ENCODE results near the gene PRR19.
A peak's percentile ranks its signal among the peaks of the same experiment; 100 is the strongest.

Gene PRR19

DNA sequence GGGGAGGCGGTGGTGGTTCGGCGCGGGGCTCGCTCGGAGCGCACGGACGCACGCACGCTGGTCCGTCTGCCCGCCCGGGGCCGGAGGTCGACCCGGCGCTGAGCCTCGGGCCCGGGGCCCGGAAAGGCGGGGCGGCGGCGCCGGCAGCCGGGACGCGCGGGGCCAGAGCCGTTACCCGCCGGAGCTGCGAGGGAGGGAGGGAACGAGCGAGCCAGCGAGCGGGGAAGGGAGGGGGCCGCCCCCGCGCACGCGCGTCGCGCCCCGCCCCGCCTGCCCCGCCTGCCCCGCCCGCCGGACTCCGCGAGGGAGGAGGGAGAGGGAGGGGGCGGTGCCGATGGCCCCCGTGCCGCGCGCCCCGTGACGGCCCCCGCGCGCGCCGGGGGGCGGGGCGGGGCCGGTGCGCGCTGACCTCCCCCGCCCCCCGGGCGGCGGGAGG, 17.8 kb upstream of the PRR19 start:
- peak; percentile 85 to 96 (median 90) for DNase-seq

DNA sequence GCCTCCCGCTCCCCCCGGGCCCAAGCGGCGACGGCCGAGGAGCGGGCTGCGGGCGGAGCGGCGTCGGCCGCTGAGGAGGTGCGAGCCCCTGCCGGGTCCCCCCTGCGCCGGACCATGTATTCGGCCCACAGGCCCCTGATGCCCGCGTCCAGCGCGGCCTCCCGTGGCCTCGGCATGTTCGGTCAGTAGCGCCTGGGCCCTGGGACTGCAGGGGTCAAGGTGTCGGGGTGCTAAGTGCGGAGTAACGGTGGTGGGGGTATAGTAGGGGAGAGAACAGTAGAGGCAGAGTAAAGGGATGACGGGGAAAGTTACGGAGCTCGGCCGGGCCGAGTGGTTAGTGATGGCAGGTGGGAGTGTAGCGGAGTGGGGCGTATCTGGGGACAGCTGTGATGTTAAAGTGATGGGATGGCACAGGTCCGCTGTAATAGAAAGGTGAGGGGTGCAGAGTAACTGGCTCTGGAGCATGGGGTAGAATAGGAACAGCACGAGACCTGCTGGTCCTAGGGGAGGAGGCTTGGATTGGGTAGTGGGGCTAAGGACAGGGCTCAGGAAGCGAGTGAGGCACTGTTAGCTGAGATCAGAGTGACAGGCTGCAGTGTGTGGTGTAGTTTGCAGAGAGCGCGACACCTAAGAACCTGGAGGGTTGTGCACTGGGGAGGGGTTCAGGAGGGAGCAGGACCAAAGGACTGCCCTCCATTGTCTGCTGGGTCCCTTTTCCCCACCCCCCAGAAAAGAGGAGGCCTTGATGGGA, 17.2 kb upstream of the PRR19 start:
- DNase-seq: no peak

DNA sequence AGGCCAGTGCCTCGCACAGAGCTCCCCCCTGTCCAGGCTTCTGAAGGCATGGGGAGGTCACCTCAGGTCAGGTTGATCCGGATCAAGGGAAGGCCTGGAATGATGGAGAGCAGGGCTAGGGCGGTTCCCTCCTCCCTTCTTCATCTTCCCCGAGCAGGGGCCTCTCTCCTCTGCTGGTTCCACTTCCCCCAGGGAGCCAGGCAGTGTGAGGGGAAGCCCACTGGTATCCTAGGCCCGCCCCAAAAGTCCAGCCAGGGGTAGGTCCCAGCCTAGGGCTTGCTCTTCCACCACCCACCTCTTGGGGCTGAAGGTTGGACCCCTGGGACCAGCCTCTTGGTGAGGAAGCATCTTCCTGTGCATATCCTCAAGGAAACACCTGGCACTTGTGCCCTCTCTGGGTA, 16.4 kb upstream of the PRR19 start:
- peak in 3 of 4 experiments; percentile 42 to 54 (median 51) for DNase-seq

DNA sequence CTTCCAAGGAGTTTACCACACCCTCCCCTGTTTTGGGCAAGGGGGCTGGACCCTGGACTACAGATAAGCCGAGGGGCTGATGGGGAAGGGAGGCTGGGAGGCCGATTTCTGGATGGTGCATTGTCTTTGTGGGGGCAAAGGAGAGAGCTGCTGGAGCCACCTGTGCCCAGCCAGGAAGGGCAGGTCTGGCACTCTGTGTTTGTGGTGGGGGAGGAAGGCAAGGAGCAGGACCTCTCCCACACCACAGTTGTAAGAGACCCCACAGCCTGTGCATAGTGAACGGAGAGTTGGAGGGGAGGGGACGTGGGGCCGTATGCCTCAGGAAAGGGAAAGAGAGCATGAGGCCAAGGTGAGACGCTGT, 16.0 kb upstream of the PRR19 start:
- DNase-seq: no peak

DNA sequence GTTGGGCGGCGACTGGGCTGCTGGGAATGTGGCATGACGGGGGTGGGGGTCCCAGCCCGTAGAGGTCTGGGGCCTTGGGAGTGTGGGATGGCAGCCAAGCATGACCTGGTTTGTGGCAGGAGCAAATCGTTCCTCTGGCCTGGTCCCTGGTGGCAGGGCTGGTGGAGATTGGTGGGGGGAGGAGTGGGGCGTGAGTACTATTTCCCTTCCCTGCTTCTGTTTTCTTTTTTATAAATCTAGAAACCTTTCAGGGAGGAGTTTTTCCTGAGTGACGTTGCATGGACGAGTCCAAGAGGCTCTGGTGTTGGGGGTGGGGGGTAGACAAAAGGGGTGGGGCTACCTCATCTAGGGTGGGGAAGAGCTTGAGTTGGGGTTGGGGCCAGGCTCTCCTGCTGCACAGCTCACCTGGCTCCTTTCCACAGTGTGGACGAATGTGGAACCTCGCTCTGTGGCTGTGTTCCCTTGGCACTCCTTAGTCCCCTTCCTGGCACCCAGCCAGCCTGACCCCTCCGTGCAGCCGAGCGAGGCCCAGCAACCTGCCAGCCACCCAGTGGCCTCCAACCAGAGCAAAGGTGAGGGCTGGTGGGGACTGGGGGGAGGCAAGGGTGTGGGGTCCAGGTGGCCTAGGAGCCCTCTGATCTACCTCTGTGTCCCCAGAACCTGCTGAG, 15.4 kb upstream of the PRR19 start:
- DNase-seq: peak in 2 of 4 experiments; percentile 35 to 48

DNA sequence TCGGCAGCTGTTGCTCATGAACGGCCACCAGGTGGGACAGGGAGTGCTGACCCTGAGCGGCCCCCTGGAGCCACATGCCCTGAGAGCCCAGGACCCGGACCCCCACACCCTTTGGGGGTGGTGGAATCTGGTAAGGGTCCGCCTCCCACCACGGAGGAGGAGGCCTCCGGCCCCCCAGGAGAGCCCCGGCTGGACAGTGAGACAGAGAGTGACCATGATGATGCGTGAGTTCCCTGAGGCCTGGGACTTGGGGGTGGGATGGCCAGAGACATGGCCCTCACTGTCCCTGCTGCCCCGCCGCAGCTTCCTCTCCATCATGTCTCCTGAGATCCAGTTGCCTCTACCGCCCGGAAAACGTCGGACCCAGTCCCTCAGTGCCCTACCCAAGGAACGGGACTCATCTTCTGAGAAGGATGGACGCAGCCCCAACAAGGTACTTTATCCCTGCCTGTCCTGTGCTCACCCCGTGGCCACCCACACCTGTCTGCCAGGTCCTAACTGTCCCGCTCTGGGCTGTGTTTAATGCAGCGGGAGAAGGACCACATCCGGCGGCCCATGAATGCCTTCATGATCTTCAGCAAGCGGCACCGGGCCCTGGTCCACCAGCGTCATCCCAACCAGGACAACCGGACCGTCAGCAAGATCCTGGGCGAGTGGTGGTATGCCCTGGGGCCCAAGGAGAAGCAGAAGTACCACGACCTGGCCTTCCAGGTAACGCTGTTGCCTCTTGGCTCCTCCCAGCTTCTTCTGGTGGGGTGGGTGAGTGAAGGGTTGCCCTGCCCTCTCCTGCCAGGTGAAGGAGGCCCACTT, 14.7 kb upstream of the PRR19 start:
- no peak for DNase-seq

DNA sequence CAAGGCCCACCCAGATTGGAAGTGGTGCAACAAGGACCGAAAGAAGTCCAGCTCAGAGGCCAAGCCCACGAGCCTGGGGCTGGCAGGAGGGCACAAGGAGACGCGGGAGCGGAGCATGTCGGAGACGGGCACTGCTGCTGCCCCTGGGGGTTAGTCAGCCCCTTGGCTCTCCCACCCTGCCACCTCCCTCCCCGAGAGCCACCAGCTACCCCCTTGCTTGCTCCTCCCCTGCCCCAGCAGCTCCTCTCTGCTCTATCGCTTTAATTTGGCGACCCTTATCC, 14.2 kb upstream of the PRR19 start:
- no peak for DNase-seq

DNA sequence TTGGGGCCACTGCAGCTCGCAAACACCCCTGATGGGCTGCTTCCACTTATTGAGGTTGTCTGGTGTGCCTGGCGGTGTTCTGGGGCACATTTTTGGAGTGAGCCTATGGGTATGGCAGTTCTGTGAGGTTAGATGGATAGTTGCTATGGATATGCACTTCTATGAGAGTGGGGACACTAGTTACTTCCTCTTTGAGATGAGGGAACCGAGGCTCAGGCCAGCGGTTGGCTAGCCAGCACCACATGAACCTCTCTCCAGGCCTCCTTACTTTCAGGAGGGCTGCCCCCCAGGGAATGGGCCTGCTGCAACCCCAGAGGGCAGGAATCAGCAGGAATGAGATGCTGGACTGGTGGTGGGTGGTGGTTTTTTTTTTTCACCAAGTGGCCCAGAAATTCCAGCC, 13.5 kb upstream of the PRR19 start:
- DNase-seq: peak; percentile 31 to 61 (median 50)

DNA sequence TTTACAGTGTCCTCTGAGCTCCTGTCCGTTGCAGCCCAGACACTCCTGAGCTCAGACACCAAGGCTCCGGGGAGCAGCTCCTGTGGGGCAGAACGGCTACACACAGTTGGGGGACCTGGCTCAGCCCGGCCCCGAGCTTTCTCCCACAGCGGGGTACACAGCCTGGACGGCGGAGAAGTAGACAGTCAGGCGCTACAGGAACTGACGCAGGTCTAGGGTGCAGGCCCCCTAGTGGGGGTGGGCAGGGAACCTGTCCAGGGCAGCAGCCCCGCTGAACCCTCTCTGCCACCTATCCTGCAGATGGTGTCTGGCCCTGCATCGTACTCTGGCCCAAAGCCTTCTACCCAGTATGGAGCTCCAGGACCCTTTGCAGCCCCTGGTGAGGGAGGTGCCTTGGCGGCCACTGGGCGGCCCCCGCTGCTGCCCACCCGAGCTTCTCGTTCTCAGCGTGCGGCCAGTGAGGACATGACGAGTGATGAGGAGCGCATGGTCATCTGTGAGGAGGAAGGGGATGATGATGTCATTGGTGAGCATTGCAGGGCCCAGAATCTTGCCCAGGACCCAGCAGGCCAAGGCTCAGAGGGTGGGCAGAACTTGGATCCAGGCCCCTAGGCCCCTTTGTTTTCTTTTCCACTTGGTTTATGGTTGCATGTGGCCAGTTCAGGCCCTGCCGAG, 12.9 kb upstream of the PRR19 start:
- no peak for DNase-seq

DNA sequence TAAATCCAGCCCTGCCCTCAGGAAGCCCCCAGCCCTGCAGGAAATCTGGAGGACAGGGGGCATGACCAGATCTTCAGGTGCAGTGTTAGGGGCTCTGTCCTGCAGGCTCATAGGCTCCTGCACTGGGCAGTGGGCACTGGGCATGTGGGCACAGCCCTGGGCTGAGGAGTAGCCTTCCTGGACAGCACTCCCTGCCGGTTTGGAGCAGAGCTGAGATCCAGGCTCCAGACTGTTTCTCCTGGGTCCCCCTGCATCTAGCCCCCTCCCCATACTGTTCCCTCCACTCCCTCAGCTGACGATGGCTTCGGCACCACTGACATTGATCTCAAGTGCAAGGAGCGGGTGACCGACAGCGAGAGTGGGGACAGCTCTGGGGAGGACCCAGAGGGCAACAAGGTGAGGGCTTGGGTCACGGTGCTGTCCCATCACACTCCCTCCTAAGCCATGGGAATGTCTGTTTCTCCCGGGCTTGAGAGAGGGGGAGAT, 12.3 kb upstream of the PRR19 start:
- DNase-seq: no peak

DNA sequence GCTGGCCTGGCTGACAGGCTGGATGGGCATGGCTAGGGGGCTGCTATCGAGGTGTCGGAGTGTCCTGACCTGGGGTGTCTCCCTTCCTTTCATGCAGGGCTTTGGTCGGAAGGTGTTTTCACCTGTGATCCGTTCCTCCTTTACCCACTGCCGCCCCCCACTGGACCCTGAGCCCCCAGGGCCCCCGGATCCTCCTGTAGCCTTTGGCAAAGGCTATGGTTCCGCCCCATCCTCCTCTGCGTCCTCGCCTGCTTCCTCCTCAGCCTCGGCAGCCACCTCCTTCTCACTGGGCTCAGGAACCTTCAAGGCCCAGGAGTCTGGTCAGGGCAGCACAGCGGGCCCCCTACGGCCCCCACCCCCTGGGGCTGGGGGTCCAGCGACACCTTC, 11.8 kb upstream of the PRR19 start:
- no peak for DNase-seq

DNA sequence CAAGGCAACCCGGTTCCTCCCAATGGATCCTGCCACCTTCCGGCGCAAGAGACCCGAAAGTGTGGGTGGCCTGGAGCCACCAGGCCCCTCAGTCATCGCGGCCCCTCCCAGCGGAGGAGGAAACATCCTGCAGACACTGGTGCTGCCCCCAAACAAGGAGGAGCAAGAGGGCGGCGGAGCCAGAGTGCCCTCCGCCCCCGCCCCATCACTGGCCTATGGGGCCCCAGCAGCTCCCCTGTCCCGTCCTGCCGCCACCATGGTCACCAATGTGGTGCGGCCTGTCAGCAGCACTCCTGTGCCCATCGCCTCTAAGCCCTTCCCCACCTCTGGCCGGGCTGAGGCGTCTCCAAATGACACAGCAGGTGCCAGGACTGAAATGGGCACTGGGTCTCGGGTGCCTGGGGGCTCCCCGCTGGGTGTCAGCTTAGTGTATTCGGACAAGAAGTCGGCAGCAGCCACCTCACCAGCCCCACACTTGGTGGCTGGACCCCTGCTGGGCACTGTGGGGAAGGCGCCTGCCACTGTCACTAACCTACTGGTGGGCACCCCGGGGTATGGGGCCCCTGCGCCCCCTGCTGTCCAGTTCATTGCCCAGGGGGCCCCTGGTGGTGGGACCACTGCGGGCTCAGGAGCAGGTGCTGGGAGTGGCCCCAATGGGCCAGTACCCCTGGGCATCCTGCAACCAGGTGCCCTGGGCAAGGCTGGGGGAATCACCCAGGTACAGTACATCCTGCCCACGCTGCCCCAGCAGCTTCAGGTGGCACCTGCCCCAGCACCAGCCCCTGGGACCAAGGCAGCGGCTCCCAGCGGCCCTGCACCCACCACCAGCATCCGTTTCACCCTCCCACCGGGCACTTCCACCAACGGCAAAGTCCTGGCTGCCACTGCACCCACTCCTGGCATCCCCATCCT, 11.2 kb upstream of the PRR19 start:
- peak in 2 of 4 experiments; percentile 48 to 60 for DNase-seq

DNA sequence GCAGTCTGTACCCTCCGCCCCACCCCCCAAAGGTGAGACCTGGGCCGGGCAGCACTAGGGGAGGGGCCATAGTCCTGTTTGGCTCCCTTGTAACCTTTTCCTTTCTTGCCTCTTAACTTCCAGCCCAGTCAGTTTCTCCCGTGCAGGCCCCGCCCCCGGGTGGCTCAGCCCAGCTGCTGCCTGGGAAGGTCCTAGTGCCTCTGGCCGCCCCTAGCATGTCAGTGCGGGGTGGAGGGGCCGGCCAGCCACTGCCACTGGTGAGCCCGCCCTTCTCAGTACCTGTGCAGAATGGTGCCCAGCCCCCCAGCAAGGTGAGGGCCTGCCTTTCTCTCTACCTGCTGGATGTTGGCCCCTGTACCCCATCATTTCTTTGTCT, 10.5 kb upstream of the PRR19 start:
- no peak for DNase-seq

DNA sequence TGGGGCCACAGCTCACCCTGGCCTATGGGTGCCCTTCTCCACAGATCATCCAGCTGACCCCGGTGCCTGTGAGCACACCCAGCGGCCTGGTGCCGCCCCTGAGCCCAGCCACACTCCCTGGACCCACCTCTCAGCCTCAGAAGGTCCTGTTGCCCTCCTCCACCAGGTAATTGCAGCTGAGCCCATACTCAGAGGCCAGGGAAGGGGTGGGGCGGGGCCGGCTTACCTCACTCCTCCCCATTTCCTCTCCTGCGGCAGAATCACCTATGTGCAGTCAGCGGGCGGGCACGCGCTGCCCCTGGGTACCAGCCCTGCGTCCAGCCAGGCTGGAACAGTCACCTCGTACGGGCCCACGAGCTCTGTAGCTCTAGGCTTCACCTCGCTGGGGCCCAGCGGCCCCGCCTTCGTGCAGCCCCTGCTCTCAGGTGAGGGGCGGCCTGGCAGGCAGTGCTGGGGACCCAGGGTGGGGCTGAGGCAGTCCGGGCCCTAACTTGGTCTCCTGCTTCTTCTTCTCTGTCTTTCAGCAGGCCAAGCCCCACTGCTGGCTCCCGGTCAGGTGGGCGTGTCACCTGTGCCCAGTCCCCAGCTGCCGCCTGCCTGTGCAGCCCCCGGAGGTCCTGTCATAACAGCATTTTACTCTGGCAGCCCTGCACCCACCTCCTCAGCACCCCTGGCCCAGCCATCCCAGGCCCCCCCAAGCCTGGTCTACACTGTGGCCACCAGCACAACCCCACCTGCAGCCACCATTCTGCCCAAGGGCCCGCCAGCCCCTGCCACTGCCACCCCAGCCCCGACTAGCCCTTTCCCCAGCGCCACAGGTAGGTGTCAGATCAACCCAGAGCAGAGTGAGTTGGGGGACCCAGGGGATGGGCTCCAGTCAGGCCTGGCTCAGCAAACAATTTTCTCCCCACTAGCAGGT, 9.6 kb upstream of the PRR19 start:
- no peak for DNase-seq

DNA sequence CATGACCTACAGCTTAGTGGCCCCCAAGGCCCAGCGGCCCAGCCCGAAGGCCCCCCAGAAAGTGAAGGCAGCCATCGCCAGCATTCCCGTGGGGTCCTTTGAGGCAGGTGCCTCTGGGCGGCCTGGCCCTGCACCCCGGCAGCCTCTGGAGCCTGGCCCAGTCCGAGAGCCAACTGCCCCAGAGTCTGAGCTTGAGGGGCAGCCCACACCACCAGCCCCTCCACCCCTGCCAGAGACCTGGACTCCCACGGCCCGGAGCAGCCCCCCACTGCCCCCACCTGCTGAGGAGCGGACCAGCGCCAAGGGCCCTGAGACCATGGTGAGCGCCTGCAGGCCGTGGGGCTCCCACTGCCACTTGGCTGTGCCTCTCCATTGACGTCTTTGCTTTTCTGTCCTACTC, 9.0 kb upstream of the PRR19 start:
- DNase-seq: no peak

DNA sequence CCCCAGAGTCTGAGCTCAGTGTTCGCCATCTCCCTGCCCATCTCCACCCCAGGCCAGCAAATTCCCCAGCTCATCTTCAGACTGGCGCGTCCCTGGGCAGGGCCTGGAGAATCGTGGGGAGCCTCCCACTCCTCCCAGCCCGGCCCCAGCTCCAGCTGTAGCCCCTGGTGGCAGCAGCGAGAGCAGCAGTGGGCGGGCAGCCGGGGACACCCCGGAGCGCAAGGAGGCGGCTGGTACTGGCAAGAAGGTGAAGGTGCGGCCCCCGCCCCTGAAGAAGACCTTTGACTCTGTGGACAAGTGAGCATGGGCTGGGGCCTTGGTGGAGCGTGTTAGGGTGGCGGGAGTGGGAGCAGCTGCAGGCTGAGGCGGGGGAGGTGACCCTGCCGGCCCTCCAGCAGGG, 8.4 kb upstream of the PRR19 start:
- DNase-seq: no peak

DNA sequence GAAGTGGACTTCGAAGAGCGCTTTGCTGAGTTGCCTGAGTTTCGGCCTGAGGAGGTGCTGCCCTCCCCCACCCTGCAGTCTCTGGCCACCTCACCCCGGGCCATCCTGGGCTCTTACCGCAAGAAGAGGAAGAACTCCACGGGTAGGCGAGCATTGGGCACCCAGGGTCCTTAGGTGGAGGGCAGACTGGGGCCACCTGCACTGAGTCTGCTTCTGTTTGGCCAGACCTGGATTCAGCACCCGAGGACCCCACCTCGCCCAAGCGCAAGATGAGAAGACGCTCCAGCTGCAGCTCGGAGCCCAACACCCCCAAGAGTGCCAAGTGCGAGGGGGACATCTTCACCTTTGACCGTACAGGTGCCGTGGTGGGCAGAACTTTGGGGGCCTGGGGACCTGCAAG, 8.0 kb upstream of the PRR19 start:
- DNase-seq: no peak

DNA sequence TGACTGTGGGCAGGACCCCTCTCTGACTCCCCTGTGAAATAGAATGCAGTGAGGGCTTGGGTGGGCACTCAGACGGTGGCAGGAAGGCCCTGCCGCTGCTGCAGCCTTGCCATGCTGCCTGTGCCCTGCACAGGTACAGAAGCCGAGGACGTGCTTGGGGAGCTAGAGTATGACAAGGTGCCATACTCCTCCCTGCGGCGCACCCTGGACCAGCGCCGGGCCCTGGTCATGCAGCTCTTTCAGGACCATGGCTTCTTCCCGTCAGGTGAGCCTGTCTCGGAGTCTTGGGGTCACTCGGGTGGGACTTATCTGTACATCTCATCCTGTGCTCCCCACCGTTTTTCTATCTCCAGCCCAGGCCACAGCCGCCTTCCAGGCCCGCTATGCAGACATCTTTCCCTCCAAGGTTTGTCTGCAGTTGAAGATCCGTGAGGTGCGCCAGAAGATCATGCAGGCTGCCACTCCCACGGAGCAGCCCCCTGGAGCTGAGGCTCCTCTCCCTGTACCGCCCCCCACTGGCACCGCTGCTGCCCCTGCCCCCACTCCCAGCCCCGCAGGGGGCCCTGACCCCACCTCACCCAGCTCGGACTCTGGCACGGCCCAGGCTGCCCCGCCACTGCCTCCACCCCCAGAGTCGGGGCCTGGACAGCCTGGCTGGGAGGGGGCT, 7.3 kb upstream of the PRR19 start:
- no peak for DNase-seq

DNA sequence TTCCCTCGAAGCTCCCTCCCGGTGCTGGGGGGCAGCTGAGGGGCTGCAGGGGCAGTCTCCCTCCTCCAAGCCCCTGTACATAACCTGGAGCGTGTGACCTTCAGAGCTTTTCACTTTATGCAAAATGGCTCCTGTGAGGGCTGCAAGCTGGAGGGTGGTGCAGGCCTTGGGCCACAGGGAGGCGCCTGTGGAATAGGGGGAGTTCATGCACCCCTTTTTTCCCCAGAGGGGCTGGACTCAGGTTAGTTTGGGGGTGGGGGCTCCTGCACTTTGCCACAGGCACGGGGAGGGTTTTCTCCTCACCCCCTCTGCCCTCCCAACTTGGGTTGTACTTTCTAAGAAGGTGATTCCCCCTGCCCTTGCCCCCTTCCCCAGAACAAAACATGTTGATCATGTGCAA, 6.6 kb upstream of the PRR19 start:
- DNase-seq: no peak

DNA sequence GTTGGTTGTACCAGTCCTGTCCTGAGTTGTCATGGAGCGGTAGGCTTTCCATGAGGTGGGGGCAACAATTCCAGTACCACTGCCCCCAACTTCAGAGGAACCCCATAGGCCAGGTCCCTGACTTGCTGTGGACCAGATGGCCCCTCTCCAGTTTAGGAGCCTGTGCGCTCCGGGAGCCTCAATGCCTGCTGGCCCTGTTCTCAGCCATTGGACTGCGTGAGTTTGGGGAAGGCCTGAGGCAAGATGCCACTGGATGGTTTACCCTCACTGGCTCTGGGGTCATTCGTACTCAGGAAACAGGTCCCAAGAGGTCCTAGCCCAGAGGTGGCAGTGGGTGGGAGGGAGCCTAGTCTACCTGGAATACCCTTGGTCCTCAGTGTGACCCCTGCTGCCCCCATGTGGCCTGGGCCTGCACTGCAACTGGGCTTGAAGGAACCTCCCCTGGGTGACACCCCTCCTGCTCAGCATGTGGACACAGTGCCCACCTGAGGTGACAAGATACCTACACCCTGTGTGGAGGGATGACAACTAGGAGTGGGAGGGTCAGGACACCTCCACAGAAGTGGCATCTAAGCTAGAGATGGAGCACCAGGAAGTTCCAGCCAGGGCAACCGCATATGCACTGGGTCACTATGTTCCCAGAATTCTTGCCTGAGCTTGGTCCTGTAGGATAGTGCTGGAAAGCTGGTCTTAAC, 6.0 kb upstream of the PRR19 start:
- DNase-seq: peak; percentile 73 to 88 (median 78)

Measured in suppressor macrophage (primary cell).